Left kidney (tissue), 2 donors: ENCODE results near the gene SH3TC1. TPM values are rescaled to one million over a fixed set of nuclear protein-coding genes. Genes with fewer than 3 reads are reported as not detected.

Source experiments
- DNase-seq: peaks from one replicate; pipeline ENCODE4 v3.0.0-alpha.2; 2013
- polyA plus RNA-seq: library from polyadenylated mRNA; unstranded; fragments of 120-200 nt; gene quantifications from one replicate; pipeline ENCODE4 v1.2.1, GENCODE V29; 2013; ENCODE audit not compliant: insufficient read length

Gene SH3TC1
- polyA plus RNA-seq, 1 donor, result 20.0 TPM

- DNase-seq, result no peak
Observed at GRCh38 chr4:8229331-8229975, 30.4 kb downstream of the SH3TC1 start.

- DNase-seq, result no peak
Observed at GRCh38 chr4:8230033-8230432, 30.9 kb downstream of the SH3TC1 start.

GRCh38 chr4:8230891-8231290, 31.8 kb downstream of the SH3TC1 start:
- DNase-seq, result no peak

GRCh38 chr4:8231551-8232049, 32.5 kb downstream of the SH3TC1 start:
- no peak for DNase-seq

GRCh38 chr4:8232748-8233147, 33.7 kb downstream of the SH3TC1 start:
- DNase-seq, result no peak

- no peak for DNase-seq
Observed at GRCh38 chr4:8233672-8234484, 34.8 kb downstream of the SH3TC1 start.

GRCh38 chr4:8234715-8235114, 35.6 kb downstream of the SH3TC1 start:
- DNase-seq, result no peak

- DNase-seq, result no peak
Observed at GRCh38 chr4:8235224-8235623, 36.1 kb downstream of the SH3TC1 start.

GRCh38 chr4:8235686-8236085, 36.6 kb downstream of the SH3TC1 start:
- no peak for DNase-seq

- DNase-seq, result no peak
Observed at GRCh38 chr4:8236106-8236919, 37.2 kb downstream of the SH3TC1 start.

GRCh38 chr4:8236920-8237195, 37.8 kb downstream of the SH3TC1 start:
- DNase-seq, result no peak

GRCh38 chr4:8237256-8237989, 38.3 kb downstream of the SH3TC1 start:
- no peak for DNase-seq

GRCh38 chr4:8238036-8238511, 39.0 kb downstream of the SH3TC1 start:
- DNase-seq, result no peak

- no peak for DNase-seq
Observed at GRCh38 chr4:8238515-8239053, 39.5 kb downstream of the SH3TC1 start.

- DNase-seq, result no peak
Observed at GRCh38 chr4:8239226-8239625, 40.1 kb downstream of the SH3TC1 start.

- no peak for DNase-seq
Observed at GRCh38 chr4:8239661-8240060, 40.6 kb downstream of the SH3TC1 start.

GRCh38 chr4:8240211-8241041, 41.3 kb downstream of the SH3TC1 start:
- no peak for DNase-seq

GRCh38 chr4:8241211-8241779, 42.2 kb downstream of the SH3TC1 start:
- no peak for DNase-seq

GRCh38 chr4:8241895-8242696, 43.0 kb downstream of the SH3TC1 start:
- DNase-seq, result peak; percentile 94
